ENCODE results near the gene PPP2R5D.

DNA sequence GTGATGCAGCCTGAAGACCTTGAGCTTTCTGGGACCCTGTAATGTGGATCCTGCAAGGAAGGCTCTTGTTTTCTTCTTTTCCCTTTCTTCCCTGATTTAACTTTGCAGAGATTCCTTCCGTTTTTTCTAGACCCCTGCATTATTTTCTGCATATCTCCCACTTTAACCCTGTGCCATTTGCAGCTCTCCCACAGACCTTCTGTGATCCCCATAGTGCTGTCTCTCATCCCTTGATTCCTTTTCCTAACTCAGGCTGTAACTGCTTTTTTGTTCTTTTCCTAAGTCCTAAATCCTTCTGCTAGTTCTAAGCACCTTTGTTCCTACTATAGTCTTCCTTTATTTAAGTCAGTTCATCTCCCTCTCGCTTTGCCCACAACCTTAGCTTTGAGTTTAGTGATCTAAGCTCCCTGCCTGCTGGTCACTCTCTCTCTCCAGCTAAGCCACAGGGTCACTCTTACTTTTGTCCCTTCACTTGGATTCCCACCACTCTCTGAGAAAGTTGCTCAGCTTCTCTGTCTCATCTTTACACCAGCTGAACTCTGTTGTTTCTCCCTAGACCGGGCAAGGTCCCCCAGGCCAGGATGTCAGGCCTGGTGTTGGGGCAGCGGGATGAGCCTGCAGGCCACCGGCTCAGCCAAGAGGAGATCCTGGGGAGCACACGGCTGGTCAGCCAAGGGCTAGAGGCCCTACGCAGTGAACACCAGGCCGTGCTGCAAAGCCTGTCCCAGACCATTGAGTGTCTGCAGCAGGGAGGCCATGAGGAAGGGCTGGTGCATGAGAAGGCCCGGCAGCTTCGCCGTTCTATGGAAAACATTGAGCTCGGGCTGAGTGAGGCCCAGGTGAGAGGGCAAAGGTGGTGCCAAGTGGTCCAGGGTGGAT lies 76.6 kb downstream of the PPP2R5D start:
- TF ChIP-seq, protein P1, sequence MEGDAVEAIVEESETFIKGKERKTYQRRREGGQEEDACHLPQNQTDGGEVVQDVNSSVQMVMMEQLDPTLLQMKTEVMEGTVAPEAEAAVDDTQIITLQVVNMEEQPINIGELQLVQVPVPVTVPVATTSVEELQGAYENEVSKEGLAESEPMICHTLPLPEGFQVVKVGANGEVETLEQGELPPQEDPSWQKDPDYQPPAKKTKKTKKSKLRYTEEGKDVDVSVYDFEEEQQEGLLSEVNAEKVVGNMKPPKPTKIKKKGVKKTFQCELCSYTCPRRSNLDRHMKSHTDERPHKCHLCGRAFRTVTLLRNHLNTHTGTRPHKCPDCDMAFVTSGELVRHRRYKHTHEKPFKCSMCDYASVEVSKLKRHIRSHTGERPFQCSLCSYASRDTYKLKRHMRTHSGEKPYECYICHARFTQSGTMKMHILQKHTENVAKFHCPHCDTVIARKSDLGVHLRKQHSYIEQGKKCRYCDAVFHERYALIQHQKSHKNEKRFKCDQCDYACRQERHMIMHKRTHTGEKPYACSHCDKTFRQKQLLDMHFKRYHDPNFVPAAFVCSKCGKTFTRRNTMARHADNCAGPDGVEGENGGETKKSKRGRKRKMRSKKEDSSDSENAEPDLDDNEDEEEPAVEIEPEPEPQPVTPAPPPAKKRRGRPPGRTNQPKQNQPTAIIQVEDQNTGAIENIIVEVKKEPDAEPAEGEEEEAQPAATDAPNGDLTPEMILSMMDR (IDR thresholded peaks at IDR 0.05; ENCODE audit: low read length): no peak
- no peak for TF ChIP-seq EZH2 (IDR thresholded peaks at IDR 0.05; ENCODE audit: borderline replicate concordance, low read length)

Data from OCI-LY1 (cell line).